ENCODE data around the gene DAB2IP.
"Not testable (repeated sequence)": the region's sequence is repeated elsewhere in the genome, so short reads cannot be mapped to it uniquely, and the experiment has no call there.

DAB2IP gene

GRCh38 chr9:121641224-121641611 lies 10.2 kb upstream of the DAB2IP start:
- no CpG with 5 or more reads among the region's 2 CpGs for WGBS, 2 donors (ENCODE audit: extremely low coverage in 2 of 2, insufficient read length in 2 of 2, insufficient replicate concordance in 1 of 2)
- Histone ChIP-seq H4K8ac (ENCODE audit: low read depth, low read length) (no peak overlapping the region), H3K4me3 (ENCODE audit: low read length in 2 of 2) (no peak overlapping the region), H3K23ac (ENCODE audit: low read depth, low read length, poor library complexity) (no peak overlapping the region), H3K79me1 (ENCODE audit: low read depth, low read length) (no peaks in the 10 kb centered on the region), H3K9ac (ENCODE audit: low read depth, low read length, poor library complexity) (no peak overlapping the region), H2BK120ac (ENCODE audit: low read depth, low read length) (no peak overlapping the region), H2BK15ac (ENCODE audit: low read length) (no peak overlapping the region), H3K4me1 (ENCODE audit: control insufficient read depth in 2 of 2, insufficient read depth in 1 of 2, low read depth in 1 of 2, low read length in 2 of 2) (peaks cover 24 to 28% of the 10 kb centered on the region in 2 donors), H3K14ac (ENCODE audit: low read length) (no peak overlapping the region), H2BK12ac (ENCODE audit: low read length) (no peak overlapping the region), H3K4me2 (ENCODE audit: insufficient read depth, low read length, poor library complexity, severe bottlenecking) (no peak overlapping the region), H2AFZ (ENCODE audit: low read length) (no peak overlapping the region), H4K91ac (ENCODE audit: low read depth, low read length, poor library complexity) (no peak overlapping the region), H3K4ac (ENCODE audit: low read length) (no peak overlapping the region), H3K9me3 (replicated peaks in 1 of 2; ENCODE audit: control insufficient read depth in 2 of 2, insufficient read depth in 1 of 2, low read depth in 1 of 2, low read length in 2 of 2) (no peaks in the 10 kb centered on the region), H2AK5ac (ENCODE audit: low read depth, low read length) (no peak overlapping the region), H3K27ac (replicated peaks; ENCODE audit: low read length) (no peak overlapping the region), H2BK5ac (ENCODE audit: low read length) (no peak overlapping the region), H3K27me3 (ENCODE audit: control insufficient read depth in 3 of 3, insufficient read depth in 3 of 3, low read depth in 1 of 3, low read length in 3 of 3) (no peaks in the 10 kb centered on the region), H3K18ac (ENCODE audit: low read length) (no peak overlapping the region), H3K36me3 (replicated peaks in 1 of 2; ENCODE audit: control insufficient read depth in 2 of 2, insufficient read depth in 2 of 2, low read length in 2 of 2) (no peaks in the 10 kb centered on the region)
- no peak for DNase-seq (ENCODE audit: low spot score)

GRCh38 chr9:121642758-121643157 lies 8.7 kb upstream of the DAB2IP start:
- DNase-seq (ENCODE audit: low spot score) = no peak
- Histone ChIP-seq H3K36me3 (replicated peaks in 1 of 2; ENCODE audit: control insufficient read depth in 2 of 2, insufficient read depth in 2 of 2, low read length in 2 of 2) (no peaks in the 10 kb centered on the region), H4K8ac (ENCODE audit: low read depth, low read length) (no peak overlapping the region), H3K79me1 (ENCODE audit: low read depth, low read length) (no peaks in the 10 kb centered on the region), H3K9ac (ENCODE audit: low read depth, low read length, poor library complexity) (no peak overlapping the region), H4K91ac (ENCODE audit: low read depth, low read length, poor library complexity) (no peak overlapping the region), H2BK5ac (ENCODE audit: low read length) (no peak overlapping the region), H2AK5ac (ENCODE audit: low read depth, low read length) (no peak overlapping the region), H3K27ac (replicated peaks; ENCODE audit: low read length) (no peak overlapping the region), H3K27me3 (ENCODE audit: control insufficient read depth in 3 of 3, insufficient read depth in 3 of 3, low read depth in 1 of 3, low read length in 3 of 3) (no peaks in the 10 kb centered on the region), H2AFZ (ENCODE audit: low read length) (no peak overlapping the region), H2BK12ac (ENCODE audit: low read length) (no peak overlapping the region), H2BK15ac (ENCODE audit: low read length) (no peak overlapping the region), H3K4me1 (ENCODE audit: control insufficient read depth in 2 of 2, insufficient read depth in 1 of 2, low read depth in 1 of 2, low read length in 2 of 2) (peaks cover 25 to 26% of the 10 kb centered on the region in 2 donors), H3K18ac (ENCODE audit: low read length) (no peak overlapping the region), H3K23ac (ENCODE audit: low read depth, low read length, poor library complexity) (no peak overlapping the region), H3K4me2 (ENCODE audit: insufficient read depth, low read length, poor library complexity, severe bottlenecking) (no peak overlapping the region), H3K14ac (ENCODE audit: low read length) (no peak overlapping the region), H3K4me3 (ENCODE audit: low read length in 2 of 2) (no peak overlapping the region), H2BK120ac (ENCODE audit: low read depth, low read length) (no peak overlapping the region), H3K4ac (ENCODE audit: low read length) (no peak overlapping the region), H3K9me3 (replicated peaks in 1 of 2; ENCODE audit: control insufficient read depth in 2 of 2, insufficient read depth in 1 of 2, low read depth in 1 of 2, low read length in 2 of 2) (no peaks in the 10 kb centered on the region)
- WGBS, 2 donors (ENCODE audit: extremely low coverage in 2 of 2, insufficient read length in 2 of 2, insufficient replicate concordance in 1 of 2) = no CpG with 5 or more reads among the region's 3 CpGs

- no CpG with 5 or more reads among the region's 3 CpGs for WGBS, 2 donors (ENCODE audit: extremely low coverage in 2 of 2, insufficient read length in 2 of 2, insufficient replicate concordance in 1 of 2)
These were observed 8.0 kb upstream of the DAB2IP start for GRCh38 chr9:121643473-121643872.

GRCh38 chr9:121644040-121644439 lies 7.4 kb upstream of the DAB2IP start:
- not testable (repeated sequence) for H3K4me3 ChIP-seq (ENCODE audit: low read length in 2 of 2); H2BK5ac ChIP-seq (ENCODE audit: low read length); H3K79me1 ChIP-seq (ENCODE audit: low read depth, low read length); H3K36me3 ChIP-seq (replicated peaks in 1 of 2; ENCODE audit: control insufficient read depth in 2 of 2, insufficient read depth in 2 of 2, low read length in 2 of 2); H3K23ac ChIP-seq (ENCODE audit: low read depth, low read length, poor library complexity); H4K91ac ChIP-seq (ENCODE audit: low read depth, low read length, poor library complexity); H2BK15ac ChIP-seq (ENCODE audit: low read length); H2BK12ac ChIP-seq (ENCODE audit: low read length); H4K8ac ChIP-seq (ENCODE audit: low read depth, low read length); H2BK120ac ChIP-seq (ENCODE audit: low read depth, low read length); H3K9ac ChIP-seq (ENCODE audit: low read depth, low read length, poor library complexity); H3K27ac ChIP-seq (replicated peaks; ENCODE audit: low read length); H3K18ac ChIP-seq (ENCODE audit: low read length); H3K4ac ChIP-seq (ENCODE audit: low read length); H3K27me3 ChIP-seq (ENCODE audit: control insufficient read depth in 3 of 3, insufficient read depth in 3 of 3, low read depth in 1 of 3, low read length in 3 of 3); H3K14ac ChIP-seq (ENCODE audit: low read length); H2AFZ ChIP-seq (ENCODE audit: low read length); H3K4me2 ChIP-seq (ENCODE audit: insufficient read depth, low read length, poor library complexity, severe bottlenecking); H2AK5ac ChIP-seq (ENCODE audit: low read depth, low read length); H3K9me3 ChIP-seq (replicated peaks in 1 of 2; ENCODE audit: control insufficient read depth in 2 of 2, insufficient read depth in 1 of 2, low read depth in 1 of 2, low read length in 2 of 2); DNase-seq (ENCODE audit: low spot score)
- peaks cover 27 to 28% of the 10 kb centered on the region in 2 donors for H3K4me1 ChIP-seq (ENCODE audit: control insufficient read depth in 2 of 2, insufficient read depth in 1 of 2, low read depth in 1 of 2, low read length in 2 of 2)
- no CpG with 5 or more reads among the region's 10 CpGs for WGBS, 2 donors (ENCODE audit: extremely low coverage in 2 of 2, insufficient read length in 2 of 2, insufficient replicate concordance in 1 of 2)

More at GRCh38 chr9:121643473-121643872, 8.0 kb upstream of the DAB2IP start:
- Histone ChIP-seq H2BK120ac (ENCODE audit: low read depth, low read length) (no peak overlapping the region), H4K91ac (ENCODE audit: low read depth, low read length, poor library complexity) (no peak overlapping the region), H3K9me3 (replicated peaks in 1 of 2; ENCODE audit: control insufficient read depth in 2 of 2, insufficient read depth in 1 of 2, low read depth in 1 of 2, low read length in 2 of 2) (no peaks in the 10 kb centered on the region), H2AFZ (ENCODE audit: low read length) (no peak overlapping the region), H3K14ac (ENCODE audit: low read length) (no peak overlapping the region), H3K9ac (ENCODE audit: low read depth, low read length, poor library complexity) (no peak overlapping the region), H2BK15ac (ENCODE audit: low read length) (no peak overlapping the region), H3K4ac (ENCODE audit: low read length) (no peak overlapping the region), H3K4me1 (ENCODE audit: control insufficient read depth in 2 of 2, insufficient read depth in 1 of 2, low read depth in 1 of 2, low read length in 2 of 2) (peaks cover 25 to 26% of the 10 kb centered on the region in 2 donors), H3K36me3 (replicated peaks in 1 of 2; ENCODE audit: control insufficient read depth in 2 of 2, insufficient read depth in 2 of 2, low read length in 2 of 2) (no peaks in the 10 kb centered on the region), H4K8ac (ENCODE audit: low read depth, low read length) (no peak overlapping the region), H3K79me1 (ENCODE audit: low read depth, low read length) (no peaks in the 10 kb centered on the region), H3K23ac (ENCODE audit: low read depth, low read length, poor library complexity) (no peak overlapping the region), H3K18ac (ENCODE audit: low read length) (no peak overlapping the region), H3K4me3 (ENCODE audit: low read length in 2 of 2) (peak overlapping the region in 1 of 2 donors; percentile 13), H2BK12ac (ENCODE audit: low read length) (no peak overlapping the region), H2AK5ac (ENCODE audit: low read depth, low read length) (peak overlapping the region; percentile 18), H3K27ac (replicated peaks; ENCODE audit: low read length) (no peak overlapping the region), H2BK5ac (ENCODE audit: low read length) (no peak overlapping the region), H3K4me2 (ENCODE audit: insufficient read depth, low read length, poor library complexity, severe bottlenecking) (no peak overlapping the region), H3K27me3 (ENCODE audit: control insufficient read depth in 3 of 3, insufficient read depth in 3 of 3, low read depth in 1 of 3, low read length in 3 of 3) (no peaks in the 10 kb centered on the region)
- DNase-seq (ENCODE audit: low spot score) = no peak
